Endothelial cell of umbilical vein (primary cell): ENCODE measurements around the gene DGKD.

Experiments used
- MYC ChIP-seq: IDR thresholded peaks from one replicate; pipeline ENCODE4 v1.6.1; 2011; ENCODE audit warnings: mild to moderate bottlenecking, low read depth, low read length
- POLR2AphosphoS5 ChIP-seq: IDR thresholded peaks from 2 replicates; pipeline ENCODE4 v1.6.1; 2012; ENCODE audit warnings: low read depth, mild to moderate bottlenecking, control low read depth, low read length, moderate library complexity; ENCODE audit not compliant: insufficient read depth
- TF ChIP-seq, protein P1 (sequence below), 2 donors: IDR thresholded peaks; 1 replicate in 1 of 2; 2 replicates in 1 of 2; pipeline ENCODE4 v1.5.1; 2011; ENCODE audit warnings: low read length in 2 of 2, mild to moderate bottlenecking in 2 of 2, moderate library complexity in 2 of 2, control low read depth in 1 of 2, inconsistent platforms in 1 of 2, low read depth in 1 of 2; ENCODE audit not compliant: insufficient read depth in 1 of 2; ENCODE audit errors: extremely low read depth in 1 of 2

DNA sequence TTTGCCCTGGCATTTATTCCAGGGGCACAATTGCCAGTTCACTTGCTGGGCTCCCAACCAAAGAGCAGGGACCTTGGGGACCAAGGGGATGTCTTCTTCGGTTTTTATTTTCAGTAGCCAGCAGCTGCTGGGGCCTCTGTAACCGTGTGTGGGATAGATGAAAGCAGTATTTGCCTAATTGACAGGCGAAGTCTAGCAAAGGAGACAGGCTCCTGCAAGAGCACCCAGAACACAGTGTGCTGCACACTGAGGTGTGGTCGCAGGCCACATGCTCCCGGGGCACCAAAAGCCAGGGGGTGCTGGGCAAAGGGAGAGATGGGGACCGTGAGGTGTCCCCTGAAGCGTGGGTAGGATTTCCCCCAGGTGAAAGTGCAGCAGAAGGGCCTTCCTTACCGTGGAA is 41.4 kb upstream of the DGKD start:
- TF ChIP-seq, protein P1, sequence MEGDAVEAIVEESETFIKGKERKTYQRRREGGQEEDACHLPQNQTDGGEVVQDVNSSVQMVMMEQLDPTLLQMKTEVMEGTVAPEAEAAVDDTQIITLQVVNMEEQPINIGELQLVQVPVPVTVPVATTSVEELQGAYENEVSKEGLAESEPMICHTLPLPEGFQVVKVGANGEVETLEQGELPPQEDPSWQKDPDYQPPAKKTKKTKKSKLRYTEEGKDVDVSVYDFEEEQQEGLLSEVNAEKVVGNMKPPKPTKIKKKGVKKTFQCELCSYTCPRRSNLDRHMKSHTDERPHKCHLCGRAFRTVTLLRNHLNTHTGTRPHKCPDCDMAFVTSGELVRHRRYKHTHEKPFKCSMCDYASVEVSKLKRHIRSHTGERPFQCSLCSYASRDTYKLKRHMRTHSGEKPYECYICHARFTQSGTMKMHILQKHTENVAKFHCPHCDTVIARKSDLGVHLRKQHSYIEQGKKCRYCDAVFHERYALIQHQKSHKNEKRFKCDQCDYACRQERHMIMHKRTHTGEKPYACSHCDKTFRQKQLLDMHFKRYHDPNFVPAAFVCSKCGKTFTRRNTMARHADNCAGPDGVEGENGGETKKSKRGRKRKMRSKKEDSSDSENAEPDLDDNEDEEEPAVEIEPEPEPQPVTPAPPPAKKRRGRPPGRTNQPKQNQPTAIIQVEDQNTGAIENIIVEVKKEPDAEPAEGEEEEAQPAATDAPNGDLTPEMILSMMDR (IDR thresholded peaks at IDR 0.05; ENCODE audit: extremely low read depth in 1 of 2, insufficient read depth in 1 of 2, low read depth in 1 of 2, low read length in 2 of 2), result no peak
- TF ChIP-seq MYC (no peak), POLR2AphosphoS5 (no peak)
